CD4-positive, alpha-beta T cell treated with Interleukin-6 for 4 hours (primary cell): ENCODE data around the gene ARFIP2.

Experiments used
- DNase-seq: peaks from one replicate; pipeline ENCODE4 v3.0.0-alpha.2; 2020; ENCODE audit warnings: mixed read lengths

The ARFIP2 gene

GRCh38 chr11:6438979-6439571 lies 42.1 kb downstream of the ARFIP2 start:
- DNase-seq: peak; percentile 64

DNA sequence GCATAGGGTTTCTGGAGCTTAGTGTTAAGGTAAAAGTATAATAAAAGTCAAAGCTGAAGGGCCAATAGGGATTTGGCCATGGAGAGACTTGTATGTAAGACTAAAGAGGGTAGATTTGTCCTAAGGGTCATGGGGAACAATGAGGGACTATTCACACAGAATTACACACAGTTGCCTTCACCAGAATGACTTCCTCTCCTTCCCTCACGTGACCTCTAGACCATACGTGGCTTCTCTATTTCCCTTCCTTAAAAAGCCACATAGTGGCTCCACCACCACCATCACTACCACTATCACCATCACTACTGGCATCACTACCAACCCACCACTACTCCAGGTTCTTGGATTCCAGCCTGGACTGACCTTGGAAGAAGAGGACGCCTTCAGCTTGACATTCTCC lies 43.1 kb downstream of the ARFIP2 start:
- peak; percentile 20 for DNase-seq

- no peak for DNase-seq
These were observed 43.7 kb downstream of the ARFIP2 start for GRCh38 chr11:6437423-6437822.

DNA sequence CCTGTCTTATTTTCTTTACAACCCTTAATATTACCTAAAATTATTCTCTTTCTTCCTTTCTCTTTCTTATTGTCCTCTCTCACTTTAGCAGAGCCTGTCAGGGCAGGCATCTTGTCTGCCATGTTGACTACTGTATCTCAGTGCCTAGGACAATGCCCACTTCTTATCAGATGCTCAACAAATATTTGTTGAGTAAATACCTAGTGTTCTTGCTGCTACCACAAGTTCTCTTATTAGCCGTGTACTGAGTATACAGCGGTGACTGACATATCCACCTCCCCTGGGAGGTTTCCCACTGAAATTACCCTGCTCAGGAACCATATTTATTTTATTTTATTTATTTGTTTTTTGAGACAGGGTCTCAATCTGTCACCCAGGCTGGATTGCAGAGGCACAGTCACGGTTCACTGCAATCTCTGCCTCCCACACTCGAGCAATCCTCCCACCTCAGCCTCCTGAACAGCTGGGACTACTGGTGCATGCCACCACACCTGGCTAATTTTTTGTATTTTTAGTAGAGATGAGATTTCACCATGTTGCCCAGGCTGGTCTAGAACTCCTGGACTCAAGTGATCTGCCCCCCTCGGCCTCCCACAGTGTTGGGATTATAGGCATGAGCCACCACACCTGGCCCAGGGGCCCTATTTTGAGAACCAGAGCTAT lies 47.0 kb downstream of the ARFIP2 start:
- no peak for DNase-seq

DNA sequence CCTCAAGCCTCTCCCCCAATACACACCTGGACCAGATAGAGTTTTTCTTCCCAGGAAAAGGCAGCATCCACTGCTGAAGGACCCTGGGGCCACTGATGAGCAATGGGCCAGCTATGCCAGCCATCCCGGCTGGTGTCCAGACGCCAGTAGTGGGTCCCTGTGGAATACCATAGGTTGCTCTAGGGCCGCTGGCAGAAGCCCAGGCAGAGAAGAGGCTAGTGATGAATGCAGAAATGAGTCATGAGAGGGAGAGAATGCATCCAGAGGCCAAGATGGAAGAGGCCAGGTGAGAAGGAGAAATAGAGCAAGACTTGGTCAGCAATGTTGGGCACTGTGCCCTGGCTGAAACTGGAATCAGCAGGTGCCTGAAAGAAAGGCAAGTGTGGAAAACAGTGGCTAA lies 49.3 kb downstream of the ARFIP2 start:
- no peak for DNase-seq

DNA sequence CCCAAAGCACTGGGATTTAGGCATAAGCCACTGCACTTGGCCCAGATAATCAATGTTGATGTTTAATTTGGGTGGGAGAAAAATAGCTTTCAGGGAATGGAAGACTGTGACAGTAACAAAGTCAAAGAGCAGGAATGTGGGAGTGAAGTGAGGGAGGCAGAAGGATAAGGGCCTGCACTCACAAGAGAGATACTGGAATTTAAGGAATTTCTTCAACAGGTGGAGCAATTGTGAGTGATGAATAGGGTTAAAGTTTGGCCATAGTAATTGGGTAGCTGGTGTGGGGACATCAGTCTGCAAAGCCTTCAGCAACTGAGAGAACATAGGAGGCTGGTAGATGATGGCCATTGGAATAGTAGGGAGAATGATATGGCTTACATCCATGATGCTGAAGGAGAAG lies 53.6 kb downstream of the ARFIP2 start:
- DNase-seq: no peak
